ENCODE data around the gene LYRM2.

DNA sequence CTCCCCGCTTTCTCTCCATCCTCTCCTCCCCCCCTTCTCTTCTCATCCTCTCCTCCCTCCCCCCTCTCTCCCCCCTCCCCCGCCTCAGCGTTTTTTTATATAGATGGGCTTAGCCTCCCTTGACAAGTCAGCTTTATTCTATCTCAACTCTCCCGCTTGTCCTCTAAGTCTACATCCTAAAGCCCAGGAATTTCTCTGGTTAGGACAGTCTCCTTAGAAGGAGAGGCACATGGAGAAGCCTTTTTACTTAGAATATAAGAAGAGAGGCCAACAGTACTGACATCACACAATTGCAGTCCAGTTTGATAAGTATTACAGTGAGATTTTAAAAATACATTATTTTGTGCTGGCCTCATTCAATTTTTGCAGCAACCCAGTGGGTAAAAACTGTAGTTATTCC is 83.5 kb downstream of the LYRM2 start:
- no peak for TF ChIP-seq POLR2AphosphoS5 (IDR thresholded peaks at IDR 0.05)
- TF ChIP-seq, protein P1, sequence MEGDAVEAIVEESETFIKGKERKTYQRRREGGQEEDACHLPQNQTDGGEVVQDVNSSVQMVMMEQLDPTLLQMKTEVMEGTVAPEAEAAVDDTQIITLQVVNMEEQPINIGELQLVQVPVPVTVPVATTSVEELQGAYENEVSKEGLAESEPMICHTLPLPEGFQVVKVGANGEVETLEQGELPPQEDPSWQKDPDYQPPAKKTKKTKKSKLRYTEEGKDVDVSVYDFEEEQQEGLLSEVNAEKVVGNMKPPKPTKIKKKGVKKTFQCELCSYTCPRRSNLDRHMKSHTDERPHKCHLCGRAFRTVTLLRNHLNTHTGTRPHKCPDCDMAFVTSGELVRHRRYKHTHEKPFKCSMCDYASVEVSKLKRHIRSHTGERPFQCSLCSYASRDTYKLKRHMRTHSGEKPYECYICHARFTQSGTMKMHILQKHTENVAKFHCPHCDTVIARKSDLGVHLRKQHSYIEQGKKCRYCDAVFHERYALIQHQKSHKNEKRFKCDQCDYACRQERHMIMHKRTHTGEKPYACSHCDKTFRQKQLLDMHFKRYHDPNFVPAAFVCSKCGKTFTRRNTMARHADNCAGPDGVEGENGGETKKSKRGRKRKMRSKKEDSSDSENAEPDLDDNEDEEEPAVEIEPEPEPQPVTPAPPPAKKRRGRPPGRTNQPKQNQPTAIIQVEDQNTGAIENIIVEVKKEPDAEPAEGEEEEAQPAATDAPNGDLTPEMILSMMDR (IDR thresholded peaks at IDR 0.05): no peak
- no peak for TF ChIP-seq EP300 (IDR thresholded peaks at IDR 0.05)
- TF ChIP-seq POLR2A (IDR thresholded peaks at IDR 0.05): no peak
